Endometrial microvascular endothelial cells (primary cell): ENCODE results near the gene ARPC1B. TPM values are rescaled to one million over a fixed set of nuclear protein-coding genes. Genes with fewer than 3 reads are reported as not detected.
"Not testable (repeated sequence)": the region's sequence is repeated elsewhere in the genome, so short reads cannot be mapped to it uniquely, and the experiment has no call there.

Experiments
- in situ Hi-C: cut with HindIII; loops from 2 replicates; pipeline ENCODE4 v1.10.0; 2017; ENCODE audit warnings: low sequenced_read_pairs, low pct_unique_long_range_greater_than_20kb; ENCODE audit errors: inconsistent ontology term
- total RNA-seq: library from RNA; depleted of rRNA; stranded (reverse); fragments of >200 nt; gene quantifications from one replicate; pipeline ENCODE4 v1.2.3, GENCODE V29; 2015; ENCODE audit errors: inconsistent ontology term

ARPC1B gene
- total RNA-seq, 1 donor from 2014 or later, result 453 TPM

DNA sequence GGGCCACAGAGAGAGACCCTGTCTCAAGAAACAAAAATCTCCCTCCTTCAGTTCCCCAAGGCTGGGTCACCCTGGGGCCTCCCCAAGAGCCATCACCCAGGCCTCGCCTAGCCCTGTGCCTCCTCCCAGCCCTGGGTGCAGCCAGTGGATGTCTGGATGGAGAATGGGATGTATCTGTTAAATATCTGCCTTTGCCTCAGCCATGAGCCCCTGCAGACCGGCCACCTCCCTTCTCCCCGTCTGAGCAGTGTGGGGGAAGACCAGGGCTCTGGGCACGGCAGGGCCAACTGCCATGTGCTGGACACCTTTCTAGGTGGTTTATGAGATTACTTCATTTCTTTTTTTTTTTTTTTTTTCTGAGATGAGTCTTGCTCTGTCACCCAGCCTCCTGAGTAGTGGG is 10.0 kb downstream of the ARPC1B start:
- in situ Hi-C loops, result no loop called here

- in situ Hi-C loops, result no loop called here
Measured at GRCh38 chr7:99385564-99385963, 11.0 kb downstream of the ARPC1B start.

- in situ Hi-C loops, result no loop called here
Measured at GRCh38 chr7:99386584-99387238, 12.2 kb downstream of the ARPC1B start.

- in situ Hi-C loops, result not testable (repeated sequence)
Measured at GRCh38 chr7:99387239-99387635, 12.7 kb downstream of the ARPC1B start.

- in situ Hi-C loops, result no loop called here
Measured at GRCh38 chr7:99387912-99388311, 13.4 kb downstream of the ARPC1B start.

GRCh38 chr7:99389772-99390171 is 15.2 kb downstream of the ARPC1B start:
- in situ Hi-C loops, result no loop called here

DNA sequence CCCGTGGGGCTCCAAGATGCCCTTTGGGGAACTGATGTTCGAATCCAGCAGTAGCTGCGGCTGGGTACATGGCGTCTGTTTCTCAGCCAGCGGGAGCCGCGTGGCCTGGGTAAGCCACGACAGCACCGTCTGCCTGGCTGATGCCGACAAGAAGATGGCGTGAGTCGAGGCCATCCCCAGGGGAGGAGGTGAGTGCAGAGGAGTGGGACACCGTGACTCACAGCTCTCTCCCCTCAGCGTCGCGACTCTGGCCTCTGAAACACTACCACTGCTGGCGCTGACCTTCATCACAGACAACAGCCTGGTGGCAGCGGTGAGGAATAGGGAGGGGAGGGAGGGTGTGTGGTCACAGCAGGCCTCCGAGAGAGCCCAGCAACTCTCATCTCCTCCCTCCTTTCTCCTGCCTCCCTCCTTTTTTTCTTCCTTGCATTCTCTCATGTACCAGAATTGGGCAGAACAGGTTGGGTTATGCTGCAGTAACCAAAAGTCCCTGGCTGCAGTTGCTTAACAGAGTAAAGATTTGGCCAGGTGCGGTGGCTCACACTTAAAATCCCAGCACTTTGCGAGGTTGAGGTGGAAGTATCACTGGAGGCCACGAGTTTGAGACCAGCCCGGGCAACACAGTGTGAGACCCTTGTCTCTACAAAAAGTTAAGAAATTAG is 16.5 kb downstream of the ARPC1B start:
- in situ Hi-C loops, result no loop called here

DNA sequence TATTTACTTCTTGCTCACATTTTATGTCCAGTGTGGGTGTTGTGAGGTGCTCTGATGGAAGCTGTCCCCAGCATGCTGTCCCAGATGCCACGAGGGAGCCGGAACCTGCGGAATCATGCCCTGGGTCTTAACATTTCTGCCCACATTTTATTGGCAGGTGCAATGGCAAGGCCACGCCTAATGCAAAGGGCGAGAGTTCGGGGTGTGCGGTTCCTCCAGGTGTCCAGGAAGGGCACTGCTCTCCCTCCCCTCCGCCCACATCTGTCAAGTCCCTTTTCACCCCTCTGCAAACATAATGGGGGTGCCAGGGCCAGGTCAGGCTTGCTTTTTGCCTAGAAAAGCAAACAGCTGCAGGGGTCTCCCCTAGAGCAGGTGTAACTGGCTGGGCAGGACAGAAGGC is 17.5 kb downstream of the ARPC1B start:
- in situ Hi-C loops, result no loop called here

DNA sequence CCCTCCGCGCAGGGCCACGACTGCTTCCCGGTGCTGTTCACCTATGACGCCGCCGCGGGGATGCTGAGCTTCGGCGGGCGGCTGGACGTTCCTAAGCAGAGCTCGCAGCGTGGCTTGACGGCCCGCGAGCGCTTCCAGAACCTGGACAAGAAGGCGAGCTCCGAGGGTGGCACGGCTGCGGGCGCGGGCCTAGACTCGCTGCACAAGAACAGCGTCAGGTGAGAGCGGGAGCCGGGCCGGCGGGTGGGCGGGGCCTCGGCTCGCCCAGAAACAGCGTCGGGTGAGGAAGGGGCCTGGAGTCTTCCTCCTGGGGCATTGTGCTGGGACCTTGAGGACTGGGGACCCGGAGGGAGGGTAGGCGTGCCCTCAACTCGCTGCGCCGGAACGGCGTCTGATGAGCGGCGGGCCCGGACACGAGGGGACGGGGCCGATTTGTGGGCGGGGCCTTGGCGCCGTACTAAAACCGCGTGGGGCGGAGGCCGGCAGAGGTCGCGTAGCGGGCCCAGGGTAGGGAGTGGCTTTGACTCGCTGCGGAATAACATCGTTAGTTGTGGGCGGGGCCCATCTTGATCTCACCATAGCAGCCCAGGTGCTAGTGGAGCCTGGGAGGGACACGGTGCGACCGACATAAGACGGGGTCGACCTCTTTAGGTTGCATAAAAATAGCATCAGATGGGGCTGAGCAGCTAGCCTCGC is 18.3 kb downstream of the ARPC1B start:
- in situ Hi-C loops, result no loop called here

DNA sequence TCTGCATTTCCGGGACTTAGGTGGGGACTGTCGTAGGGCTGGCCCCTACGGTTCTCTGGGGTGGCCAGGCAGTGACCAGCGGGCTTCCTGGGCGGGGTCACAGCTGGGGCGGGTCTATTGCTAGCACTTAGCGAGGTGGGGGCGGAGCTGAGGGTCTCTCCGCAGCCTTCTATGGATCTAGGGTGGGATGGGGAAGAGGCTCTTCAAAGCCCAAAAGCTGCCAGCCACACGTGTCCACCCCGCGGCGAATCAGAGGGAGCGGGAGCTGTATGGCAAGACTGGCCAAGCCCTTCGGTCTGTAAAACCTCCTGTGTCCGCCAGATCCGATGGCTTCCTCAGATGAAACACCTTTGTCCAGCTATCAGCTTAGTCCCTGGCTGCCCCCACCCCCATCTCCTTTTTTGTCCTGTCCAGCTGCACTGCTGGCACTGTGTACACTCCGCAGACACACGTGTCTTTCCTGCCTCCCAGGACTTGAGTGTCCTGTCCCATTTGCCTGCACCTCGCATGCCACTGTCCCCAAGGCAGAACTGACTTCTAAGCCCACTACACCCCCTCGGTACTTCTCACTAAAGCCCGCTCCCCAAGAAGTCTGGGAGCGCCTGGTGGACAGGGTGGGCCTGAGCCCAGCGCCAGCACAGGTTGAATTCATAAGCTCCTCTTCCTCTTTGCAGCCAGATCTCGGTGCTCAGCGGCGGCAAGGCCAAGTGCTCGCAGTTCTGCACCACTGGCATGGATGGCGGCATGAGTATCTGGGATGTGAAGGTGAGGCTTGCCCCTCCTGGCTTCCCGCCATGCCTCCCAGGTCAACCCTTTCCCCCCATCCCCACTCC is 19.0 kb downstream of the ARPC1B start:
- in situ Hi-C loops, result no loop called here

GRCh38 chr7:99394188-99394502 is 19.6 kb downstream of the ARPC1B start:
- in situ Hi-C loops, result no loop called here

- in situ Hi-C loops, result no loop called here
Measured at GRCh38 chr7:99395616-99396327, 21.2 kb downstream of the ARPC1B start.

- in situ Hi-C loops, result no loop called here
Measured at GRCh38 chr7:99396418-99397296, 22.1 kb downstream of the ARPC1B start.

DNA sequence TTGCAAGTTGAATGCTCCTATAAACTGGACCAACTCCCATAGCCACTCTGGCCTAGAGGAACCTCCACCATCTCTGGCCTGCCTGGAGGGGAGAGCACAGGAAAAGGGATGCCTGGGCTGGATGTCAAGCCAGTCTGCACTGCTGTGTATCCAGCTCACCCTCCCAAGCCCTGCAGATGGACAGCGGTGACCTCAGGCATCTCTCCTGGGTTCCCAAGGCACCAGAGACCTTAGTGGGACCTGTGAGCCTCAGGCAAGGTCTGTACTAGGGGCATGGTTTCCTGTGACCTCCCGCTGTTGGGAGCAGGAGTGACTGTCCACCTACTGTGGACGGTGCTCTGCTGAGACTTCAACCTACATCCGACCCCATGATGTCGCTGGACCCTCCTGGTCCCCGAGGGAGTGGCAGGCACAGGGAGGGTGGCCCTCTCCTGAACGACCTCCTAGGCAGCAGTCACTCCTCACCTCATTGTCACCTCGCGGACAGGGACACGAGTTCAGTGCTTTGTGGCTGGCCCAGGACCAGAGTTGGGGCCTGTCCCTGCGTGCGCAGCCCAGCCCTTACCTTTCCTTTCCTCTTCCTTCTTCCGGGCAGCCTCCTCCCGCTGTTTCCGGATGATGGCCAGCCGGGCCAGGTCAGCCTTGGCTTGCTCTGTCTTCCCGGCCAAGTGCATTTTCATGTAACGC is 22.9 kb downstream of the ARPC1B start:
- in situ Hi-C loops, result no loop called here

- in situ Hi-C loops, result no loop called here
Measured at GRCh38 chr7:99398891-99399445, 24.4 kb downstream of the ARPC1B start.

DNA sequence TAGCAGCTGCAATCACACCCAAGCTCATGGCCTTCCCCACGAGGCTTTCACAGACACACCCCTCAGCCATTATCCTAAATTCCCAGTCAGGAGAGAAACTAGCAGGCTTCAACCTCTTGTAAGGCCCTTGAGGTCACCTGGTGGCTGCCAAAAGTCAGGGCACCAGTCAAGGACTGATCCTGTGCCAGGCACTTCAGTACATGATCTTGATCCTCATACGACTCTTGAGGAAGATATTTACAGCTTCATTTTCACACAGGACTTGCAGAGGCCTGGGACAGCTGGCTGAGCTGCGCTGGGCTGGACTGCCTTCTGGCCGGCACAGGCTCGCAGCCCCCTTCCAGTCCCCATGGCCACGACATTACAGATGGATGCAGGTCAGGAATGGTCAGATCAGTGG is 25.1 kb downstream of the ARPC1B start:
- in situ Hi-C loops, result no loop called here

DNA sequence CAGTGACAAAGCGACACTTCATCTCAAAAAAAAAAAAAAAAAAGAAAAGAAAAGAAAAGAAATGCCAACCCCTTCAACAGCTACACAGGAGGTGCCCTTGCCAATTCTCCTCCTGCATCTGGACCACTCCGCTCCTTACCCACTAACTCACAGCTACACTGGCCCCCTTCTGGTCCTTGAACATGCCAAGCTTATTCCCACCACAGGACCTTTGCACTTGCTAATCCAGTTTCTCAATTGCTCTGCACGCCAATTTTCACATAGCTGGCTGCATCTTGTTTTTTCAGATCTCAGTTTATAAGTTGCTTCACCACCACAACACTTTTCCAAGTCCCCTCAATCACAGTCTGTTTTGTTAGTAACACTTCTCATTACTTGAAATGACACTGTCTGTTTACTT is 28.3 kb downstream of the ARPC1B start:
- in situ Hi-C loops, result no loop called here
